ENCODE data around the gene NME7. TPM values are rescaled to one million over a fixed set of nuclear protein-coding genes. Genes with fewer than 3 reads are reported as not detected.
"Not testable (repeated sequence)": the region's sequence is repeated elsewhere in the genome, so short reads cannot be mapped to it uniquely, and the experiment has no call there.

The NME7 gene
- total RNA-seq, 1 donor = 4.0 TPM

- H3K4me1 ChIP-seq (ENCODE audit: insufficient read depth, low read length) = no peaks in the 10 kb centered on the region
- H3K27me3 ChIP-seq (ENCODE audit: insufficient read depth, low read length) = no peaks in the 10 kb centered on the region
- no peak overlapping the region for H3K4me3 ChIP-seq (ENCODE audit: low read length)
- peaks cover 4% of the 10 kb centered on the region for H3K9me3 ChIP-seq (ENCODE audit: low read depth, low read length)
Observed at GRCh38 chr1:169196161-169196560, 171.4 kb downstream of the NME7 start.

GRCh38 chr1:169193191-169193850, 174.3 kb downstream of the NME7 start:
- Histone ChIP-seq H3K9me3 (ENCODE audit: low read depth, low read length) (peaks cover 4% of the 10 kb centered on the region), H3K27me3 (ENCODE audit: insufficient read depth, low read length) (no peaks in the 10 kb centered on the region), H3K4me3 (ENCODE audit: low read length) (no peak overlapping the region), H3K4me1 (ENCODE audit: insufficient read depth, low read length) (no peaks in the 10 kb centered on the region)

- Histone ChIP-seq H3K9me3 (ENCODE audit: low read depth, low read length) (no peaks in the 10 kb centered on the region), H3K4me1 (ENCODE audit: insufficient read depth, low read length) (no peaks in the 10 kb centered on the region), H3K27me3 (ENCODE audit: insufficient read depth, low read length) (no peaks in the 10 kb centered on the region), H3K4me3 (ENCODE audit: low read length) (no peak overlapping the region)
Observed at GRCh38 chr1:169186106-169186505, 181.5 kb downstream of the NME7 start.

GRCh38 chr1:169184812-169185211, 182.8 kb downstream of the NME7 start:
- H3K4me3 ChIP-seq (ENCODE audit: low read length) = no peak overlapping the region
- H3K9me3 ChIP-seq (ENCODE audit: low read depth, low read length) = no peaks in the 10 kb centered on the region
- no peaks in the 10 kb centered on the region for H3K4me1 ChIP-seq (ENCODE audit: insufficient read depth, low read length)
- no peaks in the 10 kb centered on the region for H3K27me3 ChIP-seq (ENCODE audit: insufficient read depth, low read length)

- H3K27me3 ChIP-seq (ENCODE audit: insufficient read depth, low read length) = no peaks in the 10 kb centered on the region
- H3K4me3 ChIP-seq (ENCODE audit: low read length) = no peak overlapping the region
- H3K4me1 ChIP-seq (ENCODE audit: insufficient read depth, low read length) = no peaks in the 10 kb centered on the region
- H3K9me3 ChIP-seq (ENCODE audit: low read depth, low read length) = no peaks in the 10 kb centered on the region
Observed at GRCh38 chr1:169180174-169180573, 187.4 kb downstream of the NME7 start.

GRCh38 chr1:169179431-169179830, 188.2 kb downstream of the NME7 start:
- H3K4me3 ChIP-seq (ENCODE audit: low read length); H3K9me3 ChIP-seq (ENCODE audit: low read depth, low read length); H3K4me1 ChIP-seq (ENCODE audit: insufficient read depth, low read length); H3K27me3 ChIP-seq (ENCODE audit: insufficient read depth, low read length): not testable (repeated sequence)

- Histone ChIP-seq H3K4me1 (ENCODE audit: insufficient read depth, low read length) (no peaks in the 10 kb centered on the region), H3K4me3 (ENCODE audit: low read length) (no peak overlapping the region), H3K9me3 (ENCODE audit: low read depth, low read length) (no peaks in the 10 kb centered on the region), H3K27me3 (ENCODE audit: insufficient read depth, low read length) (no peaks in the 10 kb centered on the region)
Observed at GRCh38 chr1:169175461-169175860, 192.1 kb downstream of the NME7 start.

- Histone ChIP-seq H3K4me1 (ENCODE audit: insufficient read depth, low read length) (no peaks in the 10 kb centered on the region), H3K27me3 (ENCODE audit: insufficient read depth, low read length) (no peaks in the 10 kb centered on the region), H3K4me3 (ENCODE audit: low read length) (no peak overlapping the region), H3K9me3 (ENCODE audit: low read depth, low read length) (no peaks in the 10 kb centered on the region)
Observed at GRCh38 chr1:169163059-169163458, 204.5 kb downstream of the NME7 start.

GRCh38 chr1:169161496-169162194, 206.0 kb downstream of the NME7 start:
- Histone ChIP-seq H3K27me3 (ENCODE audit: insufficient read depth, low read length) (no peaks in the 10 kb centered on the region), H3K4me3 (ENCODE audit: low read length) (no peak overlapping the region), H3K4me1 (ENCODE audit: insufficient read depth, low read length) (no peaks in the 10 kb centered on the region), H3K9me3 (ENCODE audit: low read depth, low read length) (no peaks in the 10 kb centered on the region)

- Histone ChIP-seq H3K4me1 (ENCODE audit: insufficient read depth, low read length) (no peaks in the 10 kb centered on the region), H3K27me3 (ENCODE audit: insufficient read depth, low read length) (no peaks in the 10 kb centered on the region)
Observed at GRCh38 chr1:169160845-169161495, 206.6 kb downstream of the NME7 start.

GRCh38 chr1:169156580-169156979, 211.0 kb downstream of the NME7 start:
- Histone ChIP-seq H3K4me1 (ENCODE audit: insufficient read depth, low read length) (no peaks in the 10 kb centered on the region), H3K27me3 (ENCODE audit: insufficient read depth, low read length) (no peaks in the 10 kb centered on the region), H3K9me3 (ENCODE audit: low read depth, low read length) (no peaks in the 10 kb centered on the region), H3K4me3 (ENCODE audit: low read length) (no peak overlapping the region)

More at GRCh38 chr1:169160845-169161495, 206.6 kb downstream of the NME7 start:
- Histone ChIP-seq H3K9me3 (ENCODE audit: low read depth, low read length) (no peaks in the 10 kb centered on the region), H3K4me3 (ENCODE audit: low read length) (no peak overlapping the region)

- Histone ChIP-seq H3K4me3 (ENCODE audit: low read length) (no peak overlapping the region), H3K9me3 (ENCODE audit: low read depth, low read length) (no peaks in the 10 kb centered on the region), H3K4me1 (ENCODE audit: insufficient read depth, low read length) (no peaks in the 10 kb centered on the region), H3K27me3 (ENCODE audit: insufficient read depth, low read length) (no peaks in the 10 kb centered on the region)
Observed at GRCh38 chr1:169155675-169156074, 211.9 kb downstream of the NME7 start.

- no peaks in the 10 kb centered on the region for H3K9me3 ChIP-seq (ENCODE audit: low read depth, low read length)
- H3K4me3 ChIP-seq (ENCODE audit: low read length) = no peak overlapping the region
- no peaks in the 10 kb centered on the region for H3K4me1 ChIP-seq (ENCODE audit: insufficient read depth, low read length)
Observed at GRCh38 chr1:169151338-169151837, 216.2 kb downstream of the NME7 start.

GRCh38 chr1:169150641-169151337, 216.8 kb downstream of the NME7 start:
- no peak overlapping the region for H3K4me3 ChIP-seq (ENCODE audit: low read length)
- H3K27me3 ChIP-seq (ENCODE audit: insufficient read depth, low read length) = no peaks in the 10 kb centered on the region
- no peaks in the 10 kb centered on the region for H3K4me1 ChIP-seq (ENCODE audit: insufficient read depth, low read length)
- H3K9me3 ChIP-seq (ENCODE audit: low read depth, low read length) = no peaks in the 10 kb centered on the region

More at GRCh38 chr1:169151338-169151837, 216.2 kb downstream of the NME7 start:
- no peaks in the 10 kb centered on the region for H3K27me3 ChIP-seq (ENCODE audit: insufficient read depth, low read length)
